ENCODE results near the gene BTRC.
A peak's percentile ranks its signal among the peaks of the same experiment; 100 is the strongest.

The BTRC gene

DNA sequence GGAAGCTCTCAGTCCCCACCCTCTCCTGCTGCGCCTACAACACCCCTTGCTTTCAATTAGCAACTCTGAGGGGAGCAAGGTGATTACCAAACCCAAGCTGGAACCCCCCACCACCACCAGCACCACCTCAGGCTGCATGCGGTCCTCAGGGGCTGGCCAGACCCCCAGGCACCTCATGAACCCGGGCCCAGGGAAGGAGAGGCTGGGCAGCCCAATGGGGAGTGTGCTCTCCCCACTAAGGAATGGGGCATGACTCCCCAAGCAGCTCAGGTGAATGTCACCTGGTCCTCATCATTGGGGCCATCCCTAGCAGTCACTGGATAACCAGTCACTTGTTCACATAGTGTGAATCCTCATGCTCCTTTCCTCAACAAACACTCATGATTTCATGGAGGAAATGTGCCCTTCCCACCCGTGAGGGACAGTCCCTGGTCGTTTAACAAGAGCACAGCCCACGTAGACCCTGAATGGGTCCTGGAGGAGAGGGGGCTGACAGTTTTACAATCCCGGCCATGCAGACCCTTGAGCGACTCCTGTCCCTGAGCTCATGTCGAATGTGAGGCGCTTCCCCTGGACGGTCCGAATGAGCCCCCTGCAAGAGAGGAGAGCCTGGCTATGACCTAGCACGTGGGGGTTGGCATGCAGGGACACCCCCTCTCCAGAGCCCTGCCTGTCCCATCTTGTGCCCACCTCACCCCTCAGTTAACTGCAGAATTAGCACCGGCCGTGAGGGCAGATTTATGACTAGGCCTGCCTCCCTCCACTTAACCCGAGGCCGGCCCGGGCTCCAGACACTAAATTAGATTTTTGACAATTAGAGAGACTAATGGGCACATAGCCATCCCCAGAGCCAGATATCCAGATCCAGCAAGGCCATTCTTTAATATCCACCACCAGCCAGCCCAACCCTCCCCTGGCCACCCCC lies 205.0 kb downstream of the BTRC start:
- TF ChIP-seq, protein P1, sequence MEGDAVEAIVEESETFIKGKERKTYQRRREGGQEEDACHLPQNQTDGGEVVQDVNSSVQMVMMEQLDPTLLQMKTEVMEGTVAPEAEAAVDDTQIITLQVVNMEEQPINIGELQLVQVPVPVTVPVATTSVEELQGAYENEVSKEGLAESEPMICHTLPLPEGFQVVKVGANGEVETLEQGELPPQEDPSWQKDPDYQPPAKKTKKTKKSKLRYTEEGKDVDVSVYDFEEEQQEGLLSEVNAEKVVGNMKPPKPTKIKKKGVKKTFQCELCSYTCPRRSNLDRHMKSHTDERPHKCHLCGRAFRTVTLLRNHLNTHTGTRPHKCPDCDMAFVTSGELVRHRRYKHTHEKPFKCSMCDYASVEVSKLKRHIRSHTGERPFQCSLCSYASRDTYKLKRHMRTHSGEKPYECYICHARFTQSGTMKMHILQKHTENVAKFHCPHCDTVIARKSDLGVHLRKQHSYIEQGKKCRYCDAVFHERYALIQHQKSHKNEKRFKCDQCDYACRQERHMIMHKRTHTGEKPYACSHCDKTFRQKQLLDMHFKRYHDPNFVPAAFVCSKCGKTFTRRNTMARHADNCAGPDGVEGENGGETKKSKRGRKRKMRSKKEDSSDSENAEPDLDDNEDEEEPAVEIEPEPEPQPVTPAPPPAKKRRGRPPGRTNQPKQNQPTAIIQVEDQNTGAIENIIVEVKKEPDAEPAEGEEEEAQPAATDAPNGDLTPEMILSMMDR (IDR thresholded peaks at IDR 0.05), result no peak
- H3K27ac ChIP-seq, result no peak overlapping the region
- H3K4me3 ChIP-seq, result no peak overlapping the region
- no peak for DNase-seq (ENCODE audit: low spot score)

DNA sequence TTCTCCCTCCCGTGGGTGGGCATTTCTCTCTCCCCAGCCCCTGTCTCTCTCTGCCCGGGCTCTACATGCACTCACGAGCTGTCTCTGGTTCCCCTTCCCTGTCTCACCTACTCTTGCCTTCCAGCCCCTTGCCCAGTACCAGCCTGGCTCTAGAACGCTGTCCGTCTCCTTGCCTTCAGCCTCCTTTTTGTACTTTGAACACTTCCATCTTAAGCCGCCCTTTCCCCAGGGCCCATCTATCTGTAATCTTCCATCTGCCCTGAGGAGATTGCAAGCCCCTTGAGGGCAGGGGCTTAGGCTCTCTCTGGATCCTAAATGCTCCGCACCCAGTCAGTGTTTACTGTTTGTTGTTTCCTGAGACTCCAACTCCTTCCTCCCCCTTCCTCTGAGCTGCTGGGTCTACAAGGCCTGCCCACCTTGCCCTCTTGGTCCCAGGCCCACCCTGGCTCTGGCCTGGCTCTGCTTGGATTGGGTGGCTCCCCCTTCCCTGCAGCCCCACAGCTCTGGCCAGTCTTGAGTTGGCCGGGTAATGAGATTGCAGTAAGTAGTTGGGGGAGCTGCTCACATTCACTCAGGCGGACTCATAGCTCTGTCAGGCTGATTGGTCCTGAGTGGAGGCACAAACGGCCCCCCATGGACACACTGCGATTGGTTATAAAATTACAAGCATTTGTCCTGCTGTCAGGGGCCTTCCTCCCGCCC lies 205.8 kb downstream of the BTRC start:
- H3K4me3 ChIP-seq, result no peak overlapping the region
- no peak for DNase-seq (ENCODE audit: low spot score)
- H3K27ac ChIP-seq, result no peak overlapping the region
- TF ChIP-seq, protein P1 (IDR thresholded peaks at IDR 0.05), result no peak

DNA sequence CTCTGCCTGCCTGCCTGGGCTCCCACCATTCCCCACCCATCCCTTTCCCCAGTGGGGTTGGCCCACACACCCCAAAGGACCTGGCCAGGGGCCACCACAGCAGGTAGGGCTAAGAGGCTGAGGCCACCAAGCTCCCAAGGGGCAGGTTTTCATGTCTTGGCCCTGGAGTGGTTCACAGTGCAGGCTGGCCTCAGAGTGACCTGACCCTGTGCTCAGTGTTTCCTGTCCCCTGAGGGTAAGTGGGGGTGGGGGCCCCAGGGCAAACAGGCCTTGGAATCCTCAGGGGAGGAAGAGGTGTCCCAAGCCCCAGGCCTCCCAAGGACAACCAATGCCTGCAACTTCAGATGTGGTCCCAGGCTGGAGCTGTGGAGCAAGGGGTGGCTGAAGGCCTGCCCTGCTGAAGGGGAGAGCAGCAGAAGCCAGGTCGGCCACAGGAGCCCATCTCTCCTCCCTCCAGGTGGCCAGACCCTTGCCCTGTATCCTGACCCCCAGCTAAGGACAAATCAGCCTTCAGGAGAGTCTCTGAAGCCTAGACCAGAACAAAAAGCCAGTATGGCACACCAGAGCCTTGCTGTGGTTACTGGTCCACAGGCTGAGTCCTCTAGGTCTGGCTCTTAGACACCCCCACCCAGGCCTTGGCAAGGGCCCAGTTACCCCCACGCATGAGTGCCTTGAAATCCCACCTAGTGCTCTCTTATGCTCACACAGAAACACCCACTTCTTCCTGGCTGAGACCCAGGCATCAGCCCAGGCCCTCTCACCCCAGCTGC lies 206.5 kb downstream of the BTRC start:
- TF ChIP-seq, protein P1 (IDR thresholded peaks at IDR 0.05), result no peak
- Histone ChIP-seq H3K4me3 (no peak overlapping the region), H3K27ac (no peak overlapping the region)
- no peak for DNase-seq (ENCODE audit: low spot score)

DNA sequence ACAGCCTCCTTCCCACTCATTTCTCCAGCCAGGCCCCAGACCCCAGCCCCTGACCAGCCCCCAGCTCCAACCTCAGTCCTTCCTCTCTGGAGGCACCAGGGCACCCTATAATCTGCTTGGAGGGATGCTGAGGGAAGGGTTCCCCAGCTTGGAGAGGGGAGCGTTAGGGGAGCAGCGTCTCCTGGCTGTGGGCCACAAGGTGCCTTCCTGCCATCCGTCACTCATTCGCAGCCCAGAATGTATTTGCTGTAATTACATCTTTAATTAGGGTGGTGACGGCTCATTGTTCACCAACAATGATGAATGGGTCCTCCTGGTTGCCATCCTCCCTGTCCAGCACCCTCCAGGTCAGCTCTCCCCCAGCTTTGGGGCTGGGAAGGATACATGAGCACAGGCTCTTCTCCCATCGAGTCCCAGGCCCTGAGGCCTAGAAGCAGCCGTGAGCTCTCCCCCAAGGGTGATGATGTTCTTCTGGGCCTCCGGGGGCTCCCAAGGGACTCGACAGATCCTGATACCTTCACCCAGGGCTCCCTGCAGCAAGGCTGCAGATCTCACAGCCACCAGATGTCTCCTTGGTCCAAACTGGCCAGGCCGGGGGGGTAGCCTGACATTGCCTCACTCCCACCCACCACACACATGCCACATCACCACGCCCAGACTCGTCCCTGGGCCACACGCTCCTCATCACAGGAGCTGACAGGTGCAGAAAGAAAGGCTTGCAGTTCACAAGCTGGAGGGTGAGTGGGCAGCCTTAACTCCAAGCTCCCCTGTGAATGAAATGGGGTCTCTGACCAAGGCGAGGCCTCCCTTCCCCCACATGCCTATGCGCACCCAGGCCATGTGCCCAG lies 207.3 kb downstream of the BTRC start:
- DNase-seq (ENCODE audit: low spot score), result no peak
- Histone ChIP-seq H3K27ac (no peak overlapping the region), H3K4me3 (no peak overlapping the region)
- TF ChIP-seq, protein P1 (IDR thresholded peaks at IDR 0.05), result no peak

DNA sequence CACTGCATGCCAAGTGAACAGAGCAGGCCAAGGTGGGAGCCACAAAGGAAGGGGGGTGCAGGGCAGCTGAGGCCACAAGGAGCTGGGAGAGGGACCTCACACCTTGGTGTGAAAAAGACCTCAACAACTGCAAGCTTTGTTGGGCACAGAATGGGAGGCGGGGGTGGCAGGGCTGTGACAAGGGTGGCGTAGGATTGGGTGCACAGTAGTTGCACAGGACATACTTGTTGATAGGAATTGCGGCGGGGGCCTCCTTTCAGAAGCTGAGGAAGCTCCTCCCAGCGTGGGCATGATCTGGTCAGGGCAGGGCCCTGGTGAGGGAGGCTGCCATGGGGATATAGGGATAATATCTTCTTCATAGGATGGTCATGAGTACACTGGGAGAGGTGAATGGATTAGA lies 208.3 kb downstream of the BTRC start:
- no peak overlapping the region for H3K27ac ChIP-seq
- TF ChIP-seq, protein P1 (IDR thresholded peaks at IDR 0.05), result no peak
- H3K4me3 ChIP-seq, result no peak overlapping the region
- peak; percentile 47 for DNase-seq (ENCODE audit: low spot score)

DNA sequence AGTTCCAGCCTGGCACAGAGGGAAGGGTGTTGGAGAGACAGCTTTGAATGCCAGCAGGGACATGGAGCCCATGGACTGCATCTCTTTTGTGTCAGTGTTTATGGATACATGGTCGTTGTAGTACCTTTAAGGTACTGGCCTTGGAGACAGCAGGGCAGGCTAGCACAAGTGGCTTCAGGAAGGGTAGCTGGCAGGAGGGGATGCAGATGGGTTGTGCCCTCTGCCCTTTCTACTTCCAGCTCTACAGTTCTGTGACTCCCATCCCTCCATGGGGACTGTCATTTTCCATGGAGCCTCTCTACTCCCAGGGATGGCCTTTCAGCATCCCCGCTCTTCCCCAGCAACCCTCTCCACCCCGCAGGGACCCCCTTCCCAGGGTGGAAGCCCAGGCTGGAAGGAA lies 209.0 kb downstream of the BTRC start:
- TF ChIP-seq, protein P1 (IDR thresholded peaks at IDR 0.05), result no peak
- DNase-seq (ENCODE audit: low spot score), result peak; percentile 36

More for the DNA sequence above, 209.0 kb downstream of the BTRC start:
- Histone ChIP-seq H3K4me3 (no peak overlapping the region), H3K27ac (no peak overlapping the region)

Measured in coronary artery (tissue), 2 donors.